ENCODE measurements around the gene GTF3C5.
"Not testable (repeated sequence)": the region's sequence is repeated elsewhere in the genome, so short reads cannot be mapped to it uniquely, and the experiment has no call there.

GTF3C5 gene

GRCh38 chr9:133094351-133094750 lies 63.6 kb downstream of the GTF3C5 start:
- not testable (repeated sequence) for DNase-seq (ENCODE audit: low spot score)

- DNase-seq (ENCODE audit: low spot score): no peak
Measured at GRCh38 chr9:133094842-133095393, 64.1 kb downstream of the GTF3C5 start.

- no peak for DNase-seq (ENCODE audit: low spot score)
Measured at GRCh38 chr9:133098104-133098754, 67.4 kb downstream of the GTF3C5 start.

GRCh38 chr9:133098871-133099270 lies 68.1 kb downstream of the GTF3C5 start:
- DNase-seq (ENCODE audit: low spot score): no peak

GRCh38 chr9:133099726-133100505 lies 69.1 kb downstream of the GTF3C5 start:
- no peak for DNase-seq (ENCODE audit: low spot score)

GRCh38 chr9:133100506-133101355 lies 69.9 kb downstream of the GTF3C5 start:
- DNase-seq (ENCODE audit: low spot score): no peak

- DNase-seq (ENCODE audit: low spot score): no peak
Measured at GRCh38 chr9:133101356-133102189, 70.8 kb downstream of the GTF3C5 start.

- no peak for DNase-seq (ENCODE audit: low spot score)
Measured at GRCh38 chr9:133102190-133103021, 71.6 kb downstream of the GTF3C5 start.

- peak; percentile 81 for DNase-seq (ENCODE audit: low spot score)
Measured at GRCh38 chr9:133103183-133103986, 72.6 kb downstream of the GTF3C5 start.

- no peak for DNase-seq (ENCODE audit: low spot score)
Measured at GRCh38 chr9:133103987-133104505, 73.2 kb downstream of the GTF3C5 start.

- no peak for DNase-seq (ENCODE audit: low spot score)
Measured at GRCh38 chr9:133104718-133105460, 74.1 kb downstream of the GTF3C5 start.

GRCh38 chr9:133105461-133105770 lies 74.6 kb downstream of the GTF3C5 start:
- DNase-seq (ENCODE audit: low spot score): no peak

GRCh38 chr9:133106511-133107244 lies 75.9 kb downstream of the GTF3C5 start:
- no peak for DNase-seq (ENCODE audit: low spot score)

GRCh38 chr9:133107245-133107722 lies 76.5 kb downstream of the GTF3C5 start:
- no peak for DNase-seq (ENCODE audit: low spot score)

Measured in ecto neural progenitor cell (in vitro differentiated cells).